Stimulated activated CD4-positive, alpha-beta T cell treated with anti-CD3 and anti-CD28 coated beads, TNF-alpha, amount 100 ng/mL, for 4 hours (primary cell): Measurements from ENCODE around the gene TUBB2B.
"Not testable (repeated sequence)": the region's sequence is repeated elsewhere in the genome, so short reads cannot be mapped to it uniquely, and the experiment has no call there.

ENCODE experiments used
- DNase-seq, 3 experiments: peaks; one replicate each; pipeline ENCODE4 v3.0.0-alpha.2; 2020; ENCODE audit warnings: low read depth in 3 of 3

TUBB2B gene

DNA sequence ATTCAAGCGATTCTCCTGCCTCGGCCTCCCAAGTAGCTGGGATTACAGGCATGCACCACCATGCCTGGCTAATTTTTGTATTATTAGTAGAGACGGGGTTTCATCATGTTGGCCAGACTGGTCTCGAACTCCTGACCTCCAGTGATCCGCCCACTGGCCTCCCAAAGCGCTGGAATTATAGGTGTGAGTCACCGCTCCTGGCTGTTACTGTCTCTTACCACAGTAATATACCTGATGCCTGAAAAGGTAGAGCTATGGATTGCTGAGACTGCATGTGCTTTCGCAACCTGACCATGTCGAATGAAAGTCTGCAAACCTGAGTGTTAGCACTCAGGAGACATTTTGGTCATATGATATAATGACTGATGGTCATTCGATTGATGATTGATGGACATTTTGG is 38.3 kb downstream of the TUBB2B start:
- DNase-seq = not testable (repeated sequence)

DNA sequence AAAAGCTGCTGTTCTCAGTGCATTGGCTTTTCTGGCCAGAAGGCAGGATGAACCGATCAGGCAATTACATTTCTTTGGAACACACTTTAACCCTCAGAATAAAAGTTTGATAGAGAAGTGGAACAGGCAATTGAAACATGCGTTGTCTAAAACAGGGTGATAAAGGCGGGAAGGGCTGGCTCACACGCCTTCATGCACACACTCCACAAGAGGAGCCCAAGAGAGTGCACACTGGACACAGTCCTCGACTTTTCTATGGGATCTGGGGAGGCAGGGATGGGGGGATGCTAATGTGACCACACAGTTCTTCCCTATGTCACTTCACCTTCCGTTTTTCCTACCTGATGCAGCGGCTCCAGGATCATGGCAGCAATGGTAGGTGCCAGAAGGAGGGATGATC is 39.2 kb downstream of the TUBB2B start:
- DNase-seq = no peak

DNA sequence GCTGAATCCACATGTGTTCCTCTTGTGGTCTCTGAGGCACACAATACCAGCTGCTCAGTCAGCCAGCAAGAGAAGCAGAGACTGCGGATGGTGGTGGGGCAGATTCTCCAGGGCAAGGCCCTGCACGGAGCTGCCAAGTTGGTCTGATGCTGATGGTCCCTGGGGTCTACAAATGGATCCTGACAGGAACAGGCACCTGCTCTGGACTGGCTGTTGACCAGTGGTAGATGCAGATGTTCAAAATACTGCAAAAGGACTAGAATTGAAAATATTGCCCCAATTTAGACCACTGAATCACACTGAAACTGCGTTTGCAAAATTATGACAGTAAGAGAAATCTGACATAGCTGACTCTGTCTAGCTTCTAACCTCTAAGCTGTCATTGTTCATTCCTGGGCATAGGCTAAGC is 40.5 kb downstream of the TUBB2B start:
- no peak for DNase-seq

DNA sequence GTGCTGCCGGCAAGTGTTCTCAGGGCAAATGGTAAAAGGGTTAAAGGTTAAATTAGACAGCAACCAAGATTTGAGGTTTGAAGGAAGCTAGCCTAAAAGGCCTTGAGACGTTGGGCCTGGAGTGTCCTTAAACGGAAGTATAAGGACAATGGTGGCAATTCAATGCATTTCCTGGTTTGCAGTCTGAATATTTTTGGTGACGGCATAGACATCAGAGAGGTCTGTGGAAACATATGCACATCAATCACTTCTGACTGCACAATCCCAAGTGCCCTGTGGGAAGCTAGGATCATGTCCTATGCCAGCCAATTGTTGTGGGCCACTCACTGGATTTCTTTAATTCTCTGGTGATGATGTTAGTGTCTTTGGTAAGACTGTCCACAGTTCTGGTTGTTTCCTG is 44.4 kb downstream of the TUBB2B start:
- no peak for DNase-seq

DNA sequence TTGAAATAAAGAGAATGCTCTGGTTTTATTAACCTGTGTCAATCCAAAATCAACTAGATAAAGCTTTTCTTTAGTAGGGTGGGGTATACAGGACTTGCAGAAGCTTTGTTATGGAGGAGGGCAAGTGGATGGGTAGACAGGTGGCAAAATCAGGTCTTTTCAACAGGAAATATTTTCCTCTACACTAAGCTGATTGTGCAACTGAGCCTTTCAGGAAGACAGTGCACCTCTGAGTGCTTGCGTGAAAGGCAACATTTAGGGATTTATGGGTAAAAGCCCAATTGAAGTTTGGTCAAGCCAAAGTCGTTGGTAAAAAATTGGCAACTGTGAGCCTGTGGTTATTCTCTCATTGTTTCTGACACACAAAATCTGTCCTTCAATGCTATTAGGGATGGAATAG is 46.3 kb downstream of the TUBB2B start:
- DNase-seq = no peak

DNA sequence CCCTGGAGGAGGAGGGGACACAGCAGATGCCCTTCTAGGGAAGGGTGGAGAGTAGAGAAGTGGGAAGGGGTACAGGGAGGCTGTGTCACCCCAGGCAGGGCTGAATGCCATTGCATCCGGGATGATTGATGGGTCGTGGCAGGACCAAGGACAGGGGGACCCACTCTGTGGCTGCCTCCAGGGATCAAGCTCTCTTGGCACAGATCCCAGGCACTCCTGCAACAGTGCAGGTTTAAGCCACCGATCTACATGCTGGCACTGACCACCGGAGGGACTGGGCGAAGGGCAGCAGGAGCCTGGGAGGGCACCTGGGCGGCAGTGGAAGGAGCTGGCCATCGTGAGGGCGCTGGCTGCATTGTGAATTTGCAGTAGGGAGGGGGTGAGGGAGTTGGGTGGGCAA is 47.5 kb downstream of the TUBB2B start:
- not testable (repeated sequence) for DNase-seq

DNA sequence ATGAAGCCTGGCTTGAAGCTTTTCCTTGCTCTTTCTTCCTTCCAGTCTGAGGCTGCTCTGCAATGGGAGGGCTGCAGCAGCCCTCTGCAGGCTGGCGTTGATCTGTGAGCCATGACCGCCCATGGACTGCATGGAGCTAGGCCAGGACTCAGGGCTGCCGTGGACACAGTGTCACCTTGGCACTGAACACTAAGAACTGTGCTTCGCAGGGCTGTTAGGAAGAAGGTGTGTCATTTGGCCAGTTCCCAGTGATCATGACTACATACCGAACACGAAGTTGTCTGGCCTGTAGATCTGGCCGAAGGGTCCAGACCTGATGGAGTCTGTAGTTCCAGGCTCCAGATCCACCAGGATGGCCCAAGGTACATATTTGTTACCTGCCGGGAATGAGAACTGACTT is 48.8 kb downstream of the TUBB2B start:
- DNase-seq = not testable (repeated sequence)

DNA sequence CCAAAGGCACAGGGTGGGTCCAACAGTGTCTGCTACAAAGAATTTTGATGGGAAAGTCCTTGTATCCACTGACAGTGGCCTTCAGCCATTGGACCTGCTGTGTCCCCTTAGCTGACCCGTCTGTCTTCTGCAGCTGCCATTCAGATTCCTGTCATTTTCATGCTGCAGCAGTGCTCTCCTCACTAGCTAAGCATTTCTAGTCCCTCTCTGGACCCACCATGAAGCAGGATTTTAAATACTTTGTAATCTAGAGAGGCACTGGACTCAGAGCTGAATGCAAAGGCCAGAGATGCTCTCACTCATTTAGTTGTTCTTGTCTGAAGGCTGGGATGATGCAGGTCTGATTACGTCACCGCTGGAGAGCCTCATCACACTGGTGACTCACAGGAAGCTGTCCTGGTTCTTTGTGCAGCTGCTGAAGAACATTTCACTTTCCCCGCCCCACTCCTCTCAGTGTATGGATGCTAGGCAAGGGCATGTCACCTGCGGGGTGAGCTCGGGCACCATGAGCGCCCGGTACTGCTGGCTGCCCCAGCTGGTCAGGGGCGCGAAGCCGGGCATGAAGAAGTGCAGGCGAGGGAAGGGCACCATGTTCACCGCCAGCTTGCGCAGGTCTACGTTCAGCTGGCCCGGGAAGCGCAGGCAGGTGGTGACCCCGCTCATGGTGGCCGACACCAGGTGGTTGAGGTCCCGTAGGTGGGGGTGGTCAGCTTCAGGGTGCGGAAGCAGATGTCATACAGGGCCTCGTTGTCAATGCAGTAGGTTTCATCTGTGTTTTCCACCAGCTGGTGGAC is 50.7 kb downstream of the TUBB2B start:
- peak in 1 of 3 experiments; percentile 23 for DNase-seq

DNA sequence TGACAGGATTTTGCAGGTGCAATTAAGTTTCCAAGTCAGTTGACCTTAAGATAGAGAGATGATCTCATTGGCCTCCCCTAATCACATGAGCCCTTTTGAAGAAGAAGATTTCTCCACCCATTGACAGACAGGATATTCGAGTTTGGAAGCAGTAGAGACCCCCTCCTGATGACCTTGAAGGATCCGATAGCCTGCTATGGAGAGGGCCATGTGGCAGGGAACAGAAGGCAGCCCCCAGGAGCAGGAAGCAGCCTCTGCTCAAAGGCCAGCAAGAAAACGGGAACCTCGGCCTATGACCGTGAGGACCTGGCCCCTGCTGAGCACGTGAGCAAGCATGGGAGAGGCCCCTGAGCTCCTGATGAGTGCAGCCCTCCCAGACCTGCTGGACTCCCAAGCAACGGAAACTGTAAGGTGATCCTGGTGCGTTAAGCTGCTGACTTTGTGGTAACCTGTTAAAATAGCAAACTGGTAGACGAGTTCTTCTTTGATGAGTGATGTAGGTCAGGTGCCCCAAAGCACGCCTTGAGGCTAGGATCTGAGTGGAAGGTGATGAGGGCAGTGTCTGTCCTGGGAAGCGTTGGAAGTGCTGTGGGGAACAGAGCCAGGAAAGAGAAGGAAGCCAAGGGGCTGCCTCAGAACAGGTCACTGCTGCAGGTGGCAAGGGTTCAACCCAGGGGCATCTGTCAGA is 51.6 kb downstream of the TUBB2B start:
- no peak for DNase-seq
